ENCODE results near the gene BAG1.

Gene BAG1

GRCh38 chr9:33242609-33243134 is 21.8 kb downstream of the BAG1 start:
- no peak for DNase-seq (ENCODE audit: low spot score)

GRCh38 chr9:33241298-33241697 is 23.2 kb downstream of the BAG1 start:
- DNase-seq (ENCODE audit: low spot score), result no peak

GRCh38 chr9:33239921-33240320 is 24.6 kb downstream of the BAG1 start, which contains the start of gene SPINK4:
Gene SPINK4 (plus strand): TSS chr9:33240167. CDS start chr9:33240209, 42 bp downstream.
- DNase-seq (ENCODE audit: low spot score), result no peak

- no peak for DNase-seq (ENCODE audit: low spot score)
Measured at GRCh38 chr9:33236571-33236970, 27.9 kb downstream of the BAG1 start.

- DNase-seq (ENCODE audit: low spot score), result no peak
Measured at GRCh38 chr9:33234511-33235467, 29.7 kb downstream of the BAG1 start.

GRCh38 chr9:33233626-33234342 is 30.7 kb downstream of the BAG1 start:
- no peak for DNase-seq (ENCODE audit: low spot score)

GRCh38 chr9:33232815-33233214 is 31.7 kb downstream of the BAG1 start:
- DNase-seq (ENCODE audit: low spot score), result no peak

GRCh38 chr9:33231623-33231942 is 32.9 kb downstream of the BAG1 start:
- DNase-seq (ENCODE audit: low spot score), result no peak

- no peak for DNase-seq (ENCODE audit: low spot score)
Measured at GRCh38 chr9:33230756-33231622, 33.5 kb downstream of the BAG1 start.

GRCh38 chr9:33229359-33230114 is 35.0 kb downstream of the BAG1 start:
- peak; percentile 32 for DNase-seq (ENCODE audit: low spot score)

- no peak for DNase-seq (ENCODE audit: low spot score)
Measured at GRCh38 chr9:33228606-33229005, 35.9 kb downstream of the BAG1 start.

GRCh38 chr9:33227741-33228140 is 36.8 kb downstream of the BAG1 start:
- DNase-seq (ENCODE audit: low spot score), result no peak

GRCh38 chr9:33227008-33227398 is 37.5 kb downstream of the BAG1 start:
- DNase-seq (ENCODE audit: low spot score), result peak; percentile 26

GRCh38 chr9:33225319-33226147 is 39.0 kb downstream of the BAG1 start:
- peak; percentile 88 for DNase-seq (ENCODE audit: low spot score)

GRCh38 chr9:33223696-33224095 is 40.8 kb downstream of the BAG1 start:
- DNase-seq (ENCODE audit: low spot score), result peak; percentile 48

GRCh38 chr9:33222031-33222430 is 42.5 kb downstream of the BAG1 start:
- DNase-seq (ENCODE audit: low spot score), result peak; percentile 68

GRCh38 chr9:33221568-33221884 is 43.0 kb downstream of the BAG1 start:
- DNase-seq (ENCODE audit: low spot score), result no peak

- DNase-seq (ENCODE audit: low spot score), result peak; percentile 43
Measured at GRCh38 chr9:33220681-33221567, 43.6 kb downstream of the BAG1 start.

- DNase-seq (ENCODE audit: low spot score), result no peak
Measured at GRCh38 chr9:33211695-33212393, 52.7 kb downstream of the BAG1 start.
